HepG2 (cell line): ENCODE results near the gene MAP7D3. TPM values are rescaled to one million over a fixed set of nuclear protein-coding genes. Genes with fewer than 3 reads are reported as not detected.

ENCODE experiments used
- ATAC-seq: fragments of 200-7000 bp; cut with Tn5 transposase; 3 replicates; pipeline ENCODE4 v1.9.1; 2020; ENCODE audit warnings: mild to moderate bottlenecking, moderate library complexity
- BruUV-seq: library from RNA; stranded (reverse); fragments of 400-500 nt; replicated peaks from 2 replicates; lab custom pipeline; 2021; lab: Mats Ljungman, UMichigan
- CTCF ChIA-PET: fragments of 300-600 bp; formaldehyde crosslinking; extraction: SDS; loops from one replicate; lab custom pipeline; 2021; ENCODE audit warnings: low total read pairs, inconsistent platforms, low intra/inter-chr PET ratio; lab: Yijun Ruan, JAX
- POLR2A ChIA-PET: fragments of 350-600 bp; sonication (Branson Sonifier 250); formaldehyde crosslinking; loops from one replicate; lab custom pipeline; 2020; ENCODE audit warnings: antibody characterized with exemption, inconsistent platforms; lab: Yijun Ruan, JAX
- DNase-seq: peaks from one replicate; pipeline ENCODE4 v3.0.0-alpha.2; 2015; ENCODE audit warnings: low spot score
- FAIRE-seq: peaks from 3 replicates; lab custom pipeline; 2011; peaks lifted over from hg19 to GRCh38; lab: Jason Lieb, UNC
- H2AFZ ChIP-seq: one replicate; pipeline ENCODE4 v1.6.1; 2011; ENCODE audit warnings: low read length, inconsistent platforms
- H3K27ac ChIP-seq: fragments of 300-600 bp; 3 replicates; pipeline ENCODE4 v1.8.0; 2011; ENCODE audit warnings: mixed run types, mild to moderate bottlenecking, mixed read lengths, low read length, inconsistent platforms; ENCODE audit not compliant: insufficient read depth; ENCODE audit errors: extremely low read length
- H3K27me3 ChIP-seq, 2 experiments: fragments of 200-600 bp in 1 of 2; 2 replicates in 1 of 2; 3 replicates in 1 of 2; pipeline versions ENCODE4 v1.6.0 to v1.8.0; 2011; ENCODE audit warnings: low read length in 2 of 2, mild to moderate bottlenecking in 2 of 2, moderate library complexity in 2 of 2, inconsistent platforms in 1 of 2; ENCODE audit not compliant: insufficient read depth in 2 of 2, control insufficient read depth in 1 of 2
- H3K36me3 ChIP-seq, 2 experiments: fragments of 200-600 bp in 1 of 2; replicated peaks in 1 of 2; 2 replicates in 1 of 2; 3 replicates in 1 of 2; pipeline versions ENCODE4 v1.5.1 to v1.8.0; 2011; ENCODE audit warnings: low read length in 2 of 2, inconsistent platforms in 1 of 2; ENCODE audit not compliant: insufficient read depth in 2 of 2, control insufficient read depth in 1 of 2
- H3K4me1 ChIP-seq: 2 replicates; pipeline ENCODE4 v1.5.1; 2012; ENCODE audit warnings: low read length, inconsistent platforms; ENCODE audit not compliant: insufficient read depth
- H3K4me2 ChIP-seq: 2 replicates; pipeline ENCODE4 v1.6.0; 2011; ENCODE audit warnings: low read depth, low read length, inconsistent platforms
- H3K4me3 ChIP-seq, 3 experiments: fragments of 200-600 bp in 1 of 3; sonication (generic), shearing (Covaris generic) in 1 of 3; replicated peaks in 1 of 3; 2 replicates each; pipeline ENCODE4 v1.5.1; 2011 to 2016; ENCODE audit warnings: low read length in 3 of 3, inconsistent platforms in 2 of 3, low read depth in 2 of 3, mild to moderate bottlenecking in 2 of 3, control low read depth in 1 of 3, mixed read lengths in 1 of 3; ENCODE audit not compliant: insufficient read depth in 1 of 3
- H3K79me2 ChIP-seq: one replicate; pipeline ENCODE4 v1.6.1; 2011; ENCODE audit warnings: low read length, inconsistent platforms; ENCODE audit not compliant: insufficient read depth
- H3K9ac ChIP-seq: 2 replicates; pipeline ENCODE4 v1.6.0; 2011; ENCODE audit warnings: mild to moderate bottlenecking, low read depth, low read length, inconsistent platforms; ENCODE audit not compliant: insufficient read depth
- H3K9me3 ChIP-seq: 2 replicates; pipeline ENCODE4 v1.5.1; 2012; ENCODE audit warnings: mild to moderate bottlenecking, low read length
- H4K20me1 ChIP-seq: 2 replicates; pipeline ENCODE4 v1.6.0; 2011; ENCODE audit warnings: inconsistent platforms, mild to moderate bottlenecking, low read length, moderate library complexity; ENCODE audit not compliant: insufficient read depth
- BCL6 ChIP-seq: IDR thresholded peaks from 2 replicates; pipeline ENCODE4 v1.6.1; 2016; ENCODE audit warnings: missing genetic modification reagents, missing compliant biosample characterization
- CREB1 ChIP-seq, 2 experiments: fragments of 450-650 bp in 1 of 2; IDR thresholded peaks; 2 replicates each; pipeline ENCODE4 v1.6.1; 2016 to 2017; ENCODE audit warnings: control low read depth in 1 of 2, mild to moderate bottlenecking in 1 of 2, missing compliant biosample characterization in 1 of 2, missing genetic modification characterization in 1 of 2
- POLR2AphosphoS5 ChIP-seq: IDR thresholded peaks from 2 replicates; pipeline ENCODE4 v1.6.1; 2012; ENCODE audit warnings: low read depth, low read length
- SOX13 ChIP-seq, 3 experiments: fragments of 450-650 bp in 1 of 3; sonication (generic) in 1 of 3; formaldehyde crosslinking in 1 of 3; IDR thresholded peaks in 2 of 3; conservative IDR thresholded peaks in 1 of 3; 2 replicates each; pipeline versions ENCODE4 v1.5.0 to v1.6.1; 2016 to 2020; ENCODE audit warnings: antibody characterized with exemption in 1 of 3, mild to moderate bottlenecking in 1 of 3, missing compliant biosample characterization in 1 of 3, missing genetic modification reagents in 1 of 3, moderate library complexity in 1 of 3
- TERF1 ChIP-seq: sonication (generic); formaldehyde crosslinking; IDR thresholded peaks from 2 replicates; pipeline ENCODE4 v1.8.0; 2022; ENCODE audit warnings: mild to moderate bottlenecking, missing genetic modification reagents, moderate library complexity
- TOPORS ChIP-seq: sonication (generic); formaldehyde crosslinking; IDR thresholded peaks from 2 replicates; pipeline ENCODE4 v1.8.0; 2023; ENCODE audit warnings: mild to moderate bottlenecking, missing genetic modification reagents
- ZNF101 ChIP-seq: sonication (generic); formaldehyde crosslinking; IDR thresholded peaks from 2 replicates; pipeline ENCODE4 v1.4.0; 2020; ENCODE audit warnings: mild to moderate bottlenecking, low read depth, missing genetic modification reagents, borderline replicate concordance
- ZNF143 ChIP-seq: sonication (generic); formaldehyde crosslinking; IDR thresholded peaks from 2 replicates; pipeline ENCODE4 v1.4.0; 2020; ENCODE audit warnings: missing genetic modification reagents
- ZNF558 ChIP-seq: sonication (generic); formaldehyde crosslinking; IDR thresholded peaks from 2 replicates; pipeline ENCODE4 v1.9.0; 2022; ENCODE audit warnings: mild to moderate bottlenecking, missing genetic modification reagents, borderline replicate concordance
- WGBS: methylation state at CpG from one replicate; pipeline ENCODE4 v1.1.6; 2017; ENCODE audit warnings: low lambda C conversion rate; 5-methylcytosine and 5-hydroxymethylcytosine counted together
- in situ Hi-C: cut with HindIII; loops from 2 replicates; pipeline ENCODE4 v1.10.0; 2017; ENCODE audit warnings: low pct_unique_long_range_greater_than_20kb; ENCODE audit not compliant: extremely low pct_ligation_motif_present
- intact Hi-C: fragments of 100-400 bp; cut with micrococcal nuclease; formaldehyde crosslinking; loops from one replicate; pipeline ENCODE4 v1.10.0; 2022; ENCODE audit not compliant: unreplicated experiment
- polyA plus RNA-seq, 8 experiments: library from polyadenylated mRNA; depleted of rRNA in 3 of 8; stranded (reverse) in 7 of 8; unstranded in 1 of 8; fragments of >200 nt; fragmentation: Illumina TruSeq in 4 of 8; extraction: Trizol in 4 of 8; gene quantifications; 2 replicates each; pipeline versions ENCODE4 v1.2.1 to v1.2.3, GENCODE V29; 2011 to 2016; ENCODE audit warnings: low read depth in 4 of 8, missing spikeins in 1 of 8, mixed read lengths in 1 of 8; ENCODE audit not compliant: insufficient read depth in 1 of 8
- total RNA-seq, 5 experiments: library from RNA; depleted of rRNA; stranded (reverse); fragments of >200 nt; fragmentation: Illumina TruSeq; extraction: Trizol; gene quantifications; 2 replicates each; pipeline ENCODE4 v1.2.3, GENCODE V29; 2016; ENCODE audit warnings: low read depth in 1 of 5

MAP7D3 gene
- total and polyA plus RNA-seq, 2 of the 13 experiments (the other 11 are each of a cell fraction or from before 2014, with no cell fraction given): not detected

- ChIA-PET POLR2A (no interaction called here), CTCF (no interaction called here)
- no TSS peak for BruUV-seq
- Histone ChIP-seq H3K9ac (no peak overlapping the region), H4K20me1 (no peaks in the 10 kb centered on the region), H3K27me3 (no peaks in the 10 kb centered on the region; a peak in 2 of 5 replicates), H3K36me3 (no peaks in the 10 kb centered on the region), H2AFZ (no peak overlapping the region), H3K4me1 (no peaks in the 10 kb centered on the region), H3K4me3 (no peak overlapping the region), H3K79me2 (no peaks in the 10 kb centered on the region), H3K4me2 (no peak overlapping the region), H3K9me3 (no peaks in the 10 kb centered on the region), H3K27ac (no peak overlapping the region)
- no peak for TF ChIP-seq POLR2AphosphoS5
- TF ChIP-seq ZNF143 (CRISPR knock-in tag): no peak
- no peak for TF ChIP-seq ZNF558 (CRISPR knock-in tag)
- TF ChIP-seq TOPORS (CRISPR knock-in tag): no peak
- no peak for TF ChIP-seq ZNF101 (CRISPR knock-in tag)
- no peak for TF ChIP-seq TERF1 (CRISPR knock-in tag)
- FAIRE-seq: no peak
- ATAC-seq: no peak
- in situ Hi-C loops (no loop called here), intact Hi-C loops (no loop called here)
- DNase-seq: no peak
These were observed 47.8 kb downstream of the MAP7D3 start for GRCh38 chrX:136203438-136203837.

GRCh38 chrX:136202889-136203288 is 48.3 kb downstream of the MAP7D3 start:
- TF ChIP-seq BCL6 (CRISPR knock-in tag) (peak; percentile 40; the same call in 1 of the 2 replicates), SOX13 (IDR thresholded peaks at IDR 0.05) (no peak), SOX13 (CRISPR knock-in tag; conservative IDR thresholded peaks at IDR 0.05 in 1 of 2, IDR thresholded peaks at IDR 0.05 in 1 of 2) (no peak), CREB1 (IDR thresholded peaks at IDR 0.05) (peak; percentile 61), CREB1 (CRISPR knock-in tag; IDR thresholded peaks at IDR 0.05) (no peak)
- intact Hi-C loops (no loop called here), in situ Hi-C loops (no loop called here)
- POLR2A ChIA-PET: no interaction called here
- Histone ChIP-seq H3K9me3 (no peaks in the 10 kb centered on the region), H3K4me1 (no peaks in the 10 kb centered on the region), H3K4me3 (no peak overlapping the region), H3K9ac (no peak overlapping the region), H3K27ac (no peak overlapping the region), H4K20me1 (no peaks in the 10 kb centered on the region), H3K36me3 (no peaks in the 10 kb centered on the region), H3K4me2 (no peak overlapping the region), H3K79me2 (no peaks in the 10 kb centered on the region), H2AFZ (no peak overlapping the region), H3K27me3 (no peaks in the 10 kb centered on the region; a peak in 1 of 5 replicates)
- no peak for DNase-seq
- FAIRE-seq: no peak
- CTCF ChIA-PET: no interaction called here
- BruUV-seq: no TSS peak
- no peak for ATAC-seq
- 12% methylated on average over 5 of the region's 5 CpGs for WGBS
